Measurements from ENCODE around the gene PLAU.

GRCh38 chr10:73964743-73965142 lies 53.8 kb downstream of the PLAU start:
- TF ChIP-seq, protein P1, sequence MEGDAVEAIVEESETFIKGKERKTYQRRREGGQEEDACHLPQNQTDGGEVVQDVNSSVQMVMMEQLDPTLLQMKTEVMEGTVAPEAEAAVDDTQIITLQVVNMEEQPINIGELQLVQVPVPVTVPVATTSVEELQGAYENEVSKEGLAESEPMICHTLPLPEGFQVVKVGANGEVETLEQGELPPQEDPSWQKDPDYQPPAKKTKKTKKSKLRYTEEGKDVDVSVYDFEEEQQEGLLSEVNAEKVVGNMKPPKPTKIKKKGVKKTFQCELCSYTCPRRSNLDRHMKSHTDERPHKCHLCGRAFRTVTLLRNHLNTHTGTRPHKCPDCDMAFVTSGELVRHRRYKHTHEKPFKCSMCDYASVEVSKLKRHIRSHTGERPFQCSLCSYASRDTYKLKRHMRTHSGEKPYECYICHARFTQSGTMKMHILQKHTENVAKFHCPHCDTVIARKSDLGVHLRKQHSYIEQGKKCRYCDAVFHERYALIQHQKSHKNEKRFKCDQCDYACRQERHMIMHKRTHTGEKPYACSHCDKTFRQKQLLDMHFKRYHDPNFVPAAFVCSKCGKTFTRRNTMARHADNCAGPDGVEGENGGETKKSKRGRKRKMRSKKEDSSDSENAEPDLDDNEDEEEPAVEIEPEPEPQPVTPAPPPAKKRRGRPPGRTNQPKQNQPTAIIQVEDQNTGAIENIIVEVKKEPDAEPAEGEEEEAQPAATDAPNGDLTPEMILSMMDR (conservative IDR thresholded peaks at IDR 0.05; ENCODE audit: low read length): no peak
- no peak for TF ChIP-seq EZH2phosphoT487 (IDR thresholded peaks at IDR 0.05; ENCODE audit: borderline replicate concordance, low read depth, low read length)

All from OCI-LY7 (cell line).